Transverse colon (tissue), 4 donors: ENCODE measurements around the gene PLAAT5. TPM values are rescaled to one million over a fixed set of nuclear protein-coding genes. Genes with fewer than 3 reads are reported as not detected.

Source experiments
- DNase-seq: peaks from one replicate; pipeline ENCODE4 v3.0.0-alpha.2; 2019
- H3K27ac ChIP-seq, 4 donors: fragments of 200-600 bp; sonication (generic); 2 replicates each; pipeline ENCODE4 v1.5.1; 2016 to 2018; ENCODE audit warnings: inconsistent platforms in 4 of 4
- H3K27me3 ChIP-seq: fragments of 200-600 bp; sonication (generic); 2 replicates; pipeline ENCODE4 v1.5.1; 2017; ENCODE audit warnings: inconsistent platforms
- H3K36me3 ChIP-seq, 4 donors: fragments of 200-600 bp; sonication (generic); 2 replicates each; pipeline ENCODE4 v1.5.1; 2017 to 2019; ENCODE audit warnings: inconsistent platforms in 4 of 4
- H3K4me1 ChIP-seq, 4 donors: fragments of 200-600 bp; sonication (generic); 2 replicates each; pipeline ENCODE4 v1.5.1; 2017 to 2020; ENCODE audit warnings: inconsistent platforms in 4 of 4
- H3K4me3 ChIP-seq, 4 donors: fragments of 200-600 bp; sonication (generic); 1 replicate in 1 of 4; 2 replicates in 3 of 4; pipeline versions ENCODE4 v1.5.1 to v1.6.1; 2017 to 2019; ENCODE audit warnings: inconsistent platforms in 4 of 4
- H3K9me3 ChIP-seq, 2 donors: fragments of 200-600 bp; sonication (generic); 2 replicates each; pipeline ENCODE4 v1.5.1; 2017 to 2019; ENCODE audit warnings: inconsistent platforms in 2 of 2
- EP300 ChIP-seq: sonication (generic); formaldehyde crosslinking; IDR thresholded peaks from one replicate; pipeline ENCODE4 v1.6.1; 2017; ENCODE audit warnings: antibody characterized with exemption, low read depth
- POLR2A ChIP-seq: fragments of 450-650 bp; IDR thresholded peaks from one replicate; pipeline ENCODE4 v1.6.1; 2016; ENCODE audit warnings: antibody characterized with exemption, mild to moderate bottlenecking, moderate library complexity
- POLR2AphosphoS5 ChIP-seq, 3 donors: sonication (generic); formaldehyde crosslinking; IDR thresholded peaks; one replicate each; pipeline ENCODE4 v1.6.1; 2016; ENCODE audit warnings: antibody characterized with exemption in 3 of 3
- WGBS, 2 donors: methylation state at CpG; one replicate each; pipeline ENCODE4 v1.1.5; 2018; ENCODE audit warnings: low coverage in 1 of 2; 5-methylcytosine and 5-hydroxymethylcytosine counted together
- in situ Hi-C, 4 donors: fragments of 200-750 bp; cut with MboI; loops; one replicate each; pipeline versions ENCODE4 v1.15.0 to v1.15.1; 2017; ENCODE audit warnings: low sequenced_read_pairs in 3 of 4, low pct_ligation_motif_present in 1 of 4, low pct_unique_long_range_greater_than_20kb in 1 of 4
- intact Hi-C: fragments of 100-400 bp; cut with DNase I; formaldehyde crosslinking; loops from one replicate; pipeline ENCODE4 v1.15.1; 2023; ENCODE audit warnings: low total_unique reads
- total RNA-seq, 4 donors: library from RNA; depleted of rRNA; stranded (reverse); fragments of >200 nt; gene quantifications; one replicate each; pipeline ENCODE4 v1.1.0, GENCODE V29; 2016
- TF ChIP-seq, protein P1 (sequence below), 5 experiments: fragments of 200-600 bp in 3 of 5; fragments of 450-650 bp in 2 of 5; sonication (generic) in 3 of 5; IDR thresholded peaks; 1 replicate in 2 of 5; 2 replicates in 3 of 5; pipeline ENCODE4 v1.5.1; 2016 to 2017; ENCODE audit warnings: antibody characterized with exemption in 5 of 5, inconsistent platforms in 3 of 5, mild to moderate bottlenecking in 2 of 5, moderate library complexity in 1 of 5

The PLAAT5 gene
- total RNA-seq, 4 donors from 2014 or later, result 0.79 to 1.4 TPM; not detected in 2

DNA sequence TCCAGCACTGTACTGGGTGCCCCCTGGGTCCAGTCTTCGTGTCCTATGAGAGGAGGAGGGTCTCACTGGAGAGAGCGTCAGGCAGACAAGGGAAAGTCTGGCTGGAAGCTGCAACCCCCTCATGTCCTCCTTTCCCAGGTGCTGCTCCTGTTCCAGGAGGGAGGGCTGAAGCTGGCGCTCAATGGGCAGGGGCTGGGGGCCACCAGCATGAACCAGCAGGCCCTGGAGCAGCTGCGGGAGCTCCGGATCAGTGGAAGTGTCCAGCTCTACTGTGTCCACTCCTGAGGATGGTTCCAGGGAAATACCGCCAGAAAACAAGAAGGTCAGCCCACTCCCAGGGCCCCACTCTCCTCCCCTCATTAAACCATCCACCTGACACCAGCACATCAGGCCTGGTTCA lies 25.1 kb upstream of the PLAAT5 start:
- in situ Hi-C loops, result no loop called here
- TF ChIP-seq, protein P1, sequence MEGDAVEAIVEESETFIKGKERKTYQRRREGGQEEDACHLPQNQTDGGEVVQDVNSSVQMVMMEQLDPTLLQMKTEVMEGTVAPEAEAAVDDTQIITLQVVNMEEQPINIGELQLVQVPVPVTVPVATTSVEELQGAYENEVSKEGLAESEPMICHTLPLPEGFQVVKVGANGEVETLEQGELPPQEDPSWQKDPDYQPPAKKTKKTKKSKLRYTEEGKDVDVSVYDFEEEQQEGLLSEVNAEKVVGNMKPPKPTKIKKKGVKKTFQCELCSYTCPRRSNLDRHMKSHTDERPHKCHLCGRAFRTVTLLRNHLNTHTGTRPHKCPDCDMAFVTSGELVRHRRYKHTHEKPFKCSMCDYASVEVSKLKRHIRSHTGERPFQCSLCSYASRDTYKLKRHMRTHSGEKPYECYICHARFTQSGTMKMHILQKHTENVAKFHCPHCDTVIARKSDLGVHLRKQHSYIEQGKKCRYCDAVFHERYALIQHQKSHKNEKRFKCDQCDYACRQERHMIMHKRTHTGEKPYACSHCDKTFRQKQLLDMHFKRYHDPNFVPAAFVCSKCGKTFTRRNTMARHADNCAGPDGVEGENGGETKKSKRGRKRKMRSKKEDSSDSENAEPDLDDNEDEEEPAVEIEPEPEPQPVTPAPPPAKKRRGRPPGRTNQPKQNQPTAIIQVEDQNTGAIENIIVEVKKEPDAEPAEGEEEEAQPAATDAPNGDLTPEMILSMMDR (IDR thresholded peaks at IDR 0.05), result no peak
- no peak for TF ChIP-seq POLR2A
- no peak for TF ChIP-seq POLR2AphosphoS5 (IDR thresholded peaks at IDR 0.05)
- no peak for TF ChIP-seq EP300
- 92% methylated on average over 6 of the region's 6 CpGs; no CpG with 5 or more reads in 1 of the 2 donors for WGBS, 2 donors

DNA sequence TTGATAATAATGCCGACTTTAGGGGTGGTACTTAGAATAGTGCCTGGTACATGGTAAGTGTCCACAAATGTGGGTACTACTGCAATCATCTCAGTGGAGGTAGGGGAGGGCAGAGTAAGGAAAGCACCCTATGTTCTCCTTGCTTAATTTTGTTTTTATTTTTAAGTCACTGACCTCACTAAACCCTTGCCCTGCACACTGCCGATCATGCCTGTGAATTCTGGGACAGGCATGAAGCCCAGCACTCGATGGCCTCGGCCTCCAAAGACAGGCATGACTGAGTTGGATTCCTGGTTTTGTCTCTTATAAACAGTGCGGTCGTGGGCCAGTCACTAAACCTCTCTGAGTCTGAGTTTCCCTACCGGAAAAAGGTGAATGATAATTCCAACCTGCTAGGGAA lies 21.8 kb upstream of the PLAAT5 start:
- DNase-seq, result no peak
- no peak for TF ChIP-seq POLR2AphosphoS5 (IDR thresholded peaks at IDR 0.05)
- no peak for TF ChIP-seq POLR2A
- no peak for TF ChIP-seq EP300
- TF ChIP-seq, protein P1 (IDR thresholded peaks at IDR 0.05), result no peak
- Histone ChIP-seq H3K4me1 (no peaks in the 10 kb centered on the region), H3K27me3 (no peaks in the 10 kb centered on the region), H3K4me3 (no peak overlapping the region), H3K9me3 (no peaks in the 10 kb centered on the region), H3K36me3 (no peaks in the 10 kb centered on the region), H3K27ac (no peak overlapping the region)
- intact Hi-C loops, result no loop called here
- in situ Hi-C loops, result no loop called here
- WGBS, 2 donors, result 88 to 93% methylated on average over 6 to 7 of the region's 7 CpGs

More for the DNA sequence above, 25.1 kb upstream of the PLAAT5 start:
- H3K36me3 ChIP-seq, result no peaks in the 10 kb centered on the region
- H3K4me3 ChIP-seq, result no peak overlapping the region
- no peaks in the 10 kb centered on the region for H3K27me3 ChIP-seq
- H3K4me1 ChIP-seq, result no peaks in the 10 kb centered on the region
- no peaks in the 10 kb centered on the region for H3K9me3 ChIP-seq
- intact Hi-C loops, result no loop called here
- DNase-seq, result no peak
- no peak overlapping the region for H3K27ac ChIP-seq

DNA sequence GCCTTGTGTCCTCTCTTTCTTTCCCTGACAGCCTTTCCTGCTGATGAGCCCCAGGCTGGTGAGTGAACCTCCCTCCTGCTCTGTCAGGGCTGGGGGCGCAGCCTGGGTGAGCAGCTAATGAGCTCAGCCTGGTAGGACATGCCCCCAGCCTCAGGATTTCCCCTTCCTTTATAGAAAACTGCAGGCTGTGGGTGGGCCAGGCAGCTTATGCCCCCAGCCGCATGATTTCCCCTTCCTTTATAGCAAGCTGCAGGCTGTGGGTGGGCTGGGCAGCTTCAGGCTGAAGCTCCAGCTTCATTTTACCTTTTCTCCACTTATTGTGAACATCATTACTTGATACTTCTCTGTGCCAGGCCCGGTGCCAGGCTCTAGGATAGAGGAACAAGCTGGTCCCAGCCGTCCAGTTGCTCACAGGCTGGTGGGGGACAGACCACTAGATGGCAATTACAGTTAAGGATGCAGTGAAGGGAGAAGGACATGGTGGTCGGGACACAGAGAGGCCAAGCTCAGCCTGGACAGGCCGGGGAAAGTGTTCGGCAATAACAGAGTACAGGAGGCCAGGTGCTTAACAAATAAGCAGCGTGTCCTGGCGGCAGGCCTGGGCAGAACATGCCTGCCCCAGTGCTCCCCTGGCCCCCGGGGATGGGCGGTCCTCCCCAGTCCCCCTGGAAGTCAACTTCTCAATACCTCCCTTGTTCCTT lies 20.2 kb upstream of the PLAAT5 start:
- Histone ChIP-seq H3K27ac (no peak overlapping the region), H3K9me3 (no peaks in the 10 kb centered on the region), H3K4me1 (no peaks in the 10 kb centered on the region), H3K36me3 (no peaks in the 10 kb centered on the region), H3K4me3 (no peak overlapping the region), H3K27me3 (no peaks in the 10 kb centered on the region)
- TF ChIP-seq EP300 (no peak), POLR2AphosphoS5 (IDR thresholded peaks at IDR 0.05) (no peak), POLR2A (no peak)
- TF ChIP-seq, protein P1 (IDR thresholded peaks at IDR 0.05), result no peak
- intact Hi-C loops, result no loop called here
- in situ Hi-C loops, result no loop called here
- WGBS, 2 donors, result 87% methylated on average over 11 of the region's 11 CpGs; no CpG with 5 or more reads in 1 of the 2 donors
- no peak for DNase-seq

DNA sequence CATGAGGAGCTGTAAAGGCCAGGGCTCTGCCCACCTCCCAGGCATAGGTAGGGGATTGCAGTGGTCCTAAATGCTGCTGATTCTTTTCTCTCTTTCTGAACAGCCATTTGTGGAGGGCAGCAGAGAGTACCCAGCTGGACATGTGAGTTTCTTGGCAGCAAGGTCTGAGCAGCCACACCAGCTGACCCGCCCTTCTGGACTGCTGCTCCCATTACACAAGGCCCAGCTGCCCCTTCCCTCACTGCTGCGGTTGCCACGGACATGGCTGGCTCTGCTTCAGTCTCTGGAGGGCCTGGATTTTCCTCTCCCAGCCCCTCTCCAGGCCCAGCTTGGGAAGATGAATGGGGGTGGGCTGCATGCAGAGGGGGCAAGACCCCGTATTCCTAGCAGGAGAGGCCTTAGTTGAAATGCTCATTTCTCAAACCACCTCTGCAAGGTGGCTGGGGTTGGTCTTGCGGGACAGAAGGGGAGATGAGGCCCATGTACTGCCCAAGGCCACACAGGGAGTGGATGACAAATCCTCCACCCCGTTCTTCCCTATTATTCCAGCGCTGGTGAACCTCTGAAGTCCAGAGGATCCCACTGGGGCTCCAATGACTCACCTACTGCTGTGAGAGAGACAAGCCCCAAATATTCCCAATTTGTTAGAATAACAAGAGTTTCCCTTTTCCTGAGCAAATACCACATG lies 19.5 kb upstream of the PLAAT5 start:
- no peak for DNase-seq
- no peaks in the 10 kb centered on the region for H3K4me1 ChIP-seq
- in situ Hi-C loops, result no loop called here
- no peaks in the 10 kb centered on the region for H3K36me3 ChIP-seq
- 77% methylated on average over 7 of the region's 7 CpGs; no CpG with 5 or more reads in 1 of the 2 donors for WGBS, 2 donors
- intact Hi-C loops, result no loop called here
- no peak overlapping the region for H3K4me3 ChIP-seq
- no peaks in the 10 kb centered on the region for H3K9me3 ChIP-seq
- H3K27ac ChIP-seq, result no peak overlapping the region
- no peaks in the 10 kb centered on the region for H3K27me3 ChIP-seq
- TF ChIP-seq POLR2AphosphoS5 (IDR thresholded peaks at IDR 0.05) (no peak), EP300 (no peak), POLR2A (no peak)
- TF ChIP-seq, protein P1 (IDR thresholded peaks at IDR 0.05), result no peak
